Upper lobe of right lung (tissue), 1 donor: ENCODE measurements around the gene RAB5A. TPM values are rescaled to one million over a fixed set of nuclear protein-coding genes. Genes with fewer than 3 reads are reported as not detected.
"Not testable (repeated sequence)": the region's sequence is repeated elsewhere in the genome, so short reads cannot be mapped to it uniquely, and the experiment has no call there.

Experiments used
- ATAC-seq: fragments of 200-7000 bp; cut with Tn5 transposase; one replicate; pipeline ENCODE4 v1.9.1; 2020; ENCODE audit warnings: mild to moderate bottlenecking, moderate library complexity
- DNase-seq: peaks from one replicate; pipeline ENCODE4 v3.0.0-alpha.2; 2020
- H3K27ac ChIP-seq: fragments of 200-600 bp; one replicate; pipeline ENCODE4 v1.8.0; 2022
- H3K27me3 ChIP-seq: fragments of 200-600 bp; one replicate; pipeline ENCODE4 v1.8.0; 2022; ENCODE audit warnings: mild to moderate bottlenecking
- H3K36me3 ChIP-seq: fragments of 200-600 bp; one replicate; pipeline ENCODE4 v1.8.0; 2022
- H3K4me1 ChIP-seq: fragments of 200-600 bp; one replicate; pipeline ENCODE4 v1.8.0; 2022
- H3K4me3 ChIP-seq: fragments of 200-600 bp; one replicate; pipeline ENCODE4 v1.8.0; 2022; ENCODE audit warnings: mild to moderate bottlenecking
- H3K9me3 ChIP-seq: fragments of 200-600 bp; one replicate; pipeline ENCODE4 v1.8.0; 2022
- CTCF ChIP-seq: fragments of 200-600 bp; IDR thresholded peaks from one replicate; pipeline ENCODE4 v1.8.0; 2022; ENCODE audit warnings: antibody characterized with exemption
- intact Hi-C: fragments of 100-400 bp; cut with DNase I; formaldehyde crosslinking; loops from one replicate; pipeline ENCODE4 v1.11.0; 2022
- total RNA-seq: library from RNA; stranded (reverse); fragmentation: NEBNext Ultra II Directional; extraction: Animal tissue kit (Norgen Biotek cat#: 25700); gene quantifications from one replicate; pipeline ENCODE4 v1.2.1, GENCODE V29; 2021
- donor health status: DM: no; HTN: yes; CAD: no; lungs with severe emphysema.

The RAB5A gene
- total RNA-seq, 1 donor from 2014 or later, result 71.7 TPM

- no peak for TF ChIP-seq CTCF
- H3K27me3 ChIP-seq, result no peaks in the 10 kb centered on the region
- no peak overlapping the region for H3K27ac ChIP-seq
- no peak overlapping the region for H3K4me3 ChIP-seq
- DNase-seq, result no peak
- peaks cover 11% of the 10 kb centered on the region for H3K36me3 ChIP-seq
- intact Hi-C loops, result no loop called here
- ATAC-seq, result no peak
- H3K4me1 ChIP-seq, result peaks cover 6% of the 10 kb centered on the region
- H3K9me3 ChIP-seq, result no peaks in the 10 kb centered on the region
Observed at GRCh38 chr3:19961960-19962359, 15.1 kb downstream of the RAB5A start.

- no peak for TF ChIP-seq CTCF
- ATAC-seq (no peak), DNase-seq (no peak)
- no peaks in the 10 kb centered on the region for H3K9me3 ChIP-seq
- H3K27ac ChIP-seq, result no peak overlapping the region
- H3K36me3 ChIP-seq, result no peaks in the 10 kb centered on the region
- intact Hi-C loops, result no loop called here
- H3K4me1 ChIP-seq, result peaks cover 6% of the 10 kb centered on the region
- no peak overlapping the region for H3K4me3 ChIP-seq
- no peaks in the 10 kb centered on the region for H3K27me3 ChIP-seq
Observed at GRCh38 chr3:19967208-19967607, 20.3 kb downstream of the RAB5A start.

DNA sequence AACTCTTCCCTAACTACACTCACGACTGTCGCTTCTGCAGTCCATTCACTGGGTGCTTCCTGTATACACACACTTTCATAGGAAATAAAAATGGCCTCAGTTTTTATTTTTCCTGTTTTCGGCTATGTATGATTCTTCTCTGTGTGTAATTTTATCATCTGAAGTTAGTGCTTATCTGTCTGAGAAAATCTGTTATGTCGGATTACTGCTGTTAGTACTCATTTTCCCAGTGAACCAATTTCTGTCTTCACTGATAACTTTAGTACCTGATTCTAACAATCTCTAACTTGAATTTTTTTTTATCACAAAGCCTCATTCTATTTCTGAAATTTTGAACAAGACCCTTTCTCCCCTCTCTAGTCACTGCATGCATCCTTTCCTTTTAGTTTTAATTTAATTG, 20.9 kb downstream of the RAB5A start:
- DNase-seq, result no peak
- ATAC-seq, result no peak
- Histone ChIP-seq H3K27ac (no peak overlapping the region), H3K27me3 (no peaks in the 10 kb centered on the region), H3K9me3 (no peaks in the 10 kb centered on the region), H3K36me3 (no peaks in the 10 kb centered on the region), H3K4me1 (peaks cover 11% of the 10 kb centered on the region), H3K4me3 (no peak overlapping the region)
- intact Hi-C loops, result no loop called here
- no peak for TF ChIP-seq CTCF

DNA sequence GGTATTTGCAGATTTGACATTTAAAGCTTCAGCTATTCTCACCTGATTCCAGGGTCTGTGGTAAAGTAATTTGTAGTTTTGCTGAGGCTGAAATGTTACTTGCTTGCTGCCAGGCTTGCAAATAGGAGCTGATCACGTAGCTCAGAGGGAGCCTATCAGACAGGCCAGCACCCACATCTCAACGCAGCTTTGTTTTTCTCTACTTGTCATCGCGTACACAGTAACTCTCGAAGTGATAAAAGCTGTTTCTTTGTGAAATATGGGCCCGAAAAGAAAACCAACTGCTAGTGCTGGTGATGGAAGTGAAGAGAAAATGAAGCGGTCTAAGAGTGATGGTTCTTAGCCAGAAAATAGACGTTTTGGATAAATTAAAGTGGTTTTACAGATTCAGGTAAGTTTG, 23.4 kb downstream of the RAB5A start:
- no peak for DNase-seq
- TF ChIP-seq CTCF, result no peak
- Histone ChIP-seq H3K27me3 (no peaks in the 10 kb centered on the region), H3K4me3 (no peak overlapping the region), H3K27ac (no peak overlapping the region), H3K9me3 (no peaks in the 10 kb centered on the region), H3K36me3 (peaks cover 17% of the 10 kb centered on the region), H3K4me1 (peaks cover 5% of the 10 kb centered on the region)
- intact Hi-C loops, result no loop called here
- no peak for ATAC-seq

DNA sequence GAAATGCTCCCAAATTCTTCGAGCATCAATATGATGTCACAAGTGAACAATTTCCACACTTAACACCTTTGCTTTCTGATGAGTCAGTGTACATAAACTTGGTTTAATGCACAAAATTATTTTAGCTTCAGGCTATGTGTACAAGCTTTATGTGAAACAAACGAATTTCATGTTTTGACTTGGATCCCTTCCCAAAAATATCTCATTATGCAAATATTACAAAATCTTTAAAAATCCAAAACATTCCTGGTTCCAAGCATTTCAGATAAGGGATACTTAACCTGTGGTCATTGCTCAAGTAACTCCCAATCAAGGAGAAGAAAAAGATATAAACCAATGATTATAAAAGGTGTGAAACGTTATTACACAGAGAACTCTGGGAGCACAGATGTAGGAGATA, 25.2 kb downstream of the RAB5A start:
- H3K4me1 ChIP-seq, result peaks cover 5% of the 10 kb centered on the region
- H3K4me3 ChIP-seq, result no peak overlapping the region
- no peaks in the 10 kb centered on the region for H3K27me3 ChIP-seq
- TF ChIP-seq CTCF, result no peak
- intact Hi-C loops, result no loop called here
- ATAC-seq (no peak), DNase-seq (no peak)
- H3K36me3 ChIP-seq, result peaks cover 34% of the 10 kb centered on the region
- H3K9me3 ChIP-seq, result no peaks in the 10 kb centered on the region
- H3K27ac ChIP-seq, result no peak overlapping the region

GRCh38 chr3:19988904-19989303, 42.0 kb downstream of the RAB5A start:
- H3K4me3 ChIP-seq, H3K9me3 ChIP-seq, intact Hi-C loops, H3K4me1 ChIP-seq, H3K27me3 ChIP-seq, ATAC-seq, H3K27ac ChIP-seq, DNase-seq: not testable (repeated sequence)
- H3K36me3 ChIP-seq, result peaks cover 19% of the 10 kb centered on the region
